NCI-H345 treated with DMSO at 0.1 percent for 48 hours (cell line): ENCODE measurements around the gene SAXO2.
"Not testable (repeated sequence)": the region's sequence is repeated elsewhere in the genome, so short reads cannot be mapped to it uniquely, and the experiment has no call there.

Experiments
- DNase-seq: peaks from one replicate; lab custom pipeline; 2025; ENCODE audit not compliant: unreplicated experiment; lab: John Stamatoyannopoulos, UW

SAXO2 gene

DNA sequence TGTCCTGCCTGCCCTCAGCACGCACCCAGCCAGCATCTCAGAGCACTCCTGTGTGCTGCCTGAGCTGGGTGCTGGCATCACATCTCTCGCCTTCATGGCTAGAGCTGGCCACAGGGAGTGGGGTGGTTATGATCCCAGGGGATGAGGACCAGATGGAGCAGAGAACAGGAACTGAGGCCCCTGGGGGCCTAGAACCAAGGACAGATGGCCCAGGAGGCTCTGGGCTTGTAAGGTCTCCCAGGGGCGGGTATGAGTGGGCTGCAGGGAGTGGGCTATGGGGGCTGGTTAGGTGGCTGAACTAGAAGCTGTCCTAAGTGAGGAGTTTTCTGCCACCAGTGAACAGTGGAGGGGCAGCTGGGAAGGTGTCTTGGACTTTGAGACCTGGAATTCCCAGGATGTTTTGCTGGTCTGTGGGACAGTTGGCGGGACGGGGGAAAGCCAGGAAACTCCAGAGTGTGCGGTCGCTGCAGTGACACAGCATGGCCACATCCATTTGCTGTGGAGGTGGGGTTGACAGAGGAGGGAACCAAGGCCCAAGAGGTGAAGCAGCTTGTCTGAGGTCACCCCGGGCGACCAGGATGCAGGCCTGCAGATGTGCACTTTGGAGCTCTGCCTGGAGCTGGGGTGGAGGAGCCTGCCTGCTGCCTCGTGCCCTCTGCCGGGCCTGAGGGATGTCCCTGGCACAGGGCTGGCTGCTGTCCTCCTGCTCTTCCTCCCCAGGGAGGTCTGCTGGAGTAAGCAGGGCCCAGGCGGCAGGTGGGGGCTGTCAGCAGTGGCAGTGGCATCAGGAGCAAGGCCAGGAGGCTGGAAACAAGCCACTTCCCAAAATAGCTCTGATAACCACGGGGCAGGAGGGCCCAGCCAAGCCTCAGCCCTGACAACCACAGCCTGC is 70.3 kb downstream of the SAXO2 start:
- DNase-seq, result not testable (repeated sequence)

DNA sequence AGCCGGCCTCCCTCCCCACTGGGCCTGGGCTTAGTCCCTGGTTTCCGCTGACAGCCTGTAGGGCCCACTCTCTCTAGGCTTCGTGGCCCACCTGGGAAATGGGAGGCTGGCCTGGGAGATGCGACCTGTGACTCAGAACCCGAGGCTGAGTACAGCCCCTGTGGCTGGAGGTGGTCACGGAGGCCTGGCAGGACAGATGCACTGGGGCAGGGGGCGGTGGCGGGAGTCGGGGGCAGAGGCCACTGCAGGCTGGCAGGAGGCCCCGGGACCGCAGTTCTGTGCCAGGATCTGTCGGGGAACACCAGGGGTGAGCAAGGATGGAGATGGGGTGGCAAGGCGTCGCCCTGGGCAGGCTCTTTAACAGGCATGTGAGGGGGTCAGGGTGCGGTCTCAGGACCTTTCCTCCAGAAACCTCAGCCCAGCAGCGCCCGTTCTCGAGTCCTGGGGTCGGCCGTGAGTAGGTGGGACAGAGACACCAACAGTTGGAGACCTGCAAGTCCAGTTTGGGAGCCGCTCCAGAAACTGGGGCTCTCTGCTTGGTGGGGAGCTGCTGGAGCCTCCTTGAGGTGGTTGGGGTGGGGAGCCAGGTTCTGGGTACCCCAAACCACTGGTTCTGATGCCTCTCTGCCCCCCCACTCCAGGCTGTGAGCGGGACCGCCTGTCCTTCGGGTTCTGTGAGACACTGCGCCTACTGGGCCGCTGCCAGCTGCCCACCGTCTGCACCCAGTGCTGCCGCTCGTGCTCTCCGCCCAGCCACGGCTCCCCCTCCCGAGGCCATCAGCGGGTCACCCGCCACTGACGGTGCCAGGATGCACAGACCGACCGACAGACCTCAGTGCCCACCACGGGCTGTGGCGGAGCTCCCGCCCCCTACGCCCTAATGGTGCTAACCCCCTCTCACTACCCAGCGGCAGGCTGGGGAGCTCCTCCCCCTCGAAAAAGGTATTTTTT is 71.3 kb downstream of the SAXO2 start:
- DNase-seq, result not testable (repeated sequence)
